ENCODE measurements around the gene S100A13.
"Not testable (repeated sequence)": the region's sequence is repeated elsewhere in the genome, so short reads cannot be mapped to it uniquely, and the experiment has no call there.

The S100A13 gene

DNA sequence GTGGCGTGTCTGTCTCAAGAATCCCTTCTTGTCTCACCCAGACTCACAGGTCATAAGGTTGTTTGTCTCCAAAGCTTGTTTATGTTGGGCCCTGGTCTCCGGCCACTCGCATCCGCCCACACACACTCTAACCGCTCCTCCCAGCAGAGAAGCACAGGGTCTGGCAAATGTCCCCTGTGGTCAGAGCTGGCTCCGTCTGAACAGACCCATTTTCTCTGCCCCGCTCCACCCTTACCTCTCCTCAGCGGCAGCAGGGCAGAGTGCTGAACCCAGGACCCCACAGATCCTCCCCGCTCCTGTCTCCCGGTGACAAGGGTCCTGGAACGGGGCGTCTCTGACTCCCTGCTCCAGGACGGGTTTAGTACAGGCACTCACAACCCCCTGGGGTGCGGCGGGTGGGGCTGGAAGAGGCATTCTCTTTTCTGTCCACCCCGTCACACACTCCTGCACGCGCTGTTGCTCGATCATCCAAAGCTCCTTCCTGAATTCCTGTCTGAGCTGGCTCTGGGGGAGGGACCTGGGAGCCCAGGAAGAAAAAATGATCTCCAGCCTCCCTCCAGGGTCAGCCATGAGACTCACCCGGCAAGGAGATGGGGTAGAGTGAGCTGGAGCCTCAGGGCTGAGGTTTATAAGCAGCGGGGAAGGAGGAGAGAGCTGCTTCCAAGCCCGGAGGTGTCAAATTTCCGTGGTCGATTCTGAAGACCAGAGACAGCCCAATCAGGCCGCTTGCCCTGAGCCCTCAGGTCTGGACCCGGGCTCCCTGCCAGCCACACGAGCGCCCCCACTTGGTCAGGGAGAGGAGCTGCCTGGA is at the start of gene S100A13:
Gene S100A13 (minus strand): TSS at position 602 of the 811 bp plus-strand sequence. CDS start 1,033 bp downstream, outside the sequence.
- DNase-seq (ENCODE audit: low spot score), result peak; percentile 76

DNA sequence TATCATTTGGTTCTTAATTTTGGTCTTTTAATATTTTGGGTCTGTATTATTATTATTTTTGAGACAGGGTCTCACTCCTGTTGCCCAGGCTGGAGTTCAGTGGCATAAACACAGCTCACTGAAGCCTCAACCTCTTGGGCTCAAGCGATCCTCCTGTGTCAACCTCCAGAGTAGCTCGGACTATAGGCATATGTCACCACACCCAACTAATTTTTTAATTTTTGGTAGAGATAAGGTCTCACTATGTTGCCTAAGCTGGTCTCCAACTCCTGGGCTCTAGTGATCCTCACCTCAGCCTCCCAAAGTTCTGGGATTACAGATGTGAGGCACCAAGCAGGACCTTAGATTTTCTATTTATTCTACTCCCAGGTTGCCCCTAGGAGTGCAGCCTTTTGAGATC is 46.2 kb upstream of the S100A13 start:
- no peak for DNase-seq (ENCODE audit: low spot score)

DNA sequence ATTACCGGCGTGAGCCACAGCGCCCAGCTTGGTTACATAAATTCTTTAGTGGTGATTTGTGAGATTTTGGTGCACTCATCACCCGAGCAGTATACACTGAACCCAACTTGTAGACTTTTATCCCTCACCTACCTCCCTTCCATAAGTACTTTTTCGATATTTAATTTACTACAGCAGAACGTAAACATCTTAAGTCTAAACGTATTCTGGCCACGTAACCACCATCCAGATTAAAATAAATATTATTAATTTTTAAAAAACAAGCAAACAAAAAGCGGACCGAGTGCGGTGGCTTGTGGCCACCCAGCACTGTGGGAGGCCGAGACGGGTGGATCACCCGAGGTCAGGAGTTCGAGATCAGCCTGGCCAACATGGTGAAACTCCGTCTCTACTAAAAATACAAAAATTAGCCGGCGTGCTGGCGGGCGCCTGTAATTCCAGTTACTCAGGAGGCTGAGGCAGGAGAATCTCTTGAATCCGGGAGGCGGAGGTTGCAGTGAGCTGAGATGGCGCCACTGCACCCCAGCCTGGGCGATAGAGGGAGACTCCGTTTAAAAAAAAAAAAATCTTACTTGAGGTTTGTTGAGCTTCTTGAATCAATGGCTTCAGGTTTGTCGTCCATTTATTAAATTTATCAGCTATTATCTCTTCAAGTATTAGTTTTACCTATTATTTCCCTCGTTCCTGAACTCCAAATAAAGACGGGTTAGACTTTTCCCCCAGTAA is 44.5 kb upstream of the S100A13 start:
- DNase-seq (ENCODE audit: low spot score), result not testable (repeated sequence)

DNA sequence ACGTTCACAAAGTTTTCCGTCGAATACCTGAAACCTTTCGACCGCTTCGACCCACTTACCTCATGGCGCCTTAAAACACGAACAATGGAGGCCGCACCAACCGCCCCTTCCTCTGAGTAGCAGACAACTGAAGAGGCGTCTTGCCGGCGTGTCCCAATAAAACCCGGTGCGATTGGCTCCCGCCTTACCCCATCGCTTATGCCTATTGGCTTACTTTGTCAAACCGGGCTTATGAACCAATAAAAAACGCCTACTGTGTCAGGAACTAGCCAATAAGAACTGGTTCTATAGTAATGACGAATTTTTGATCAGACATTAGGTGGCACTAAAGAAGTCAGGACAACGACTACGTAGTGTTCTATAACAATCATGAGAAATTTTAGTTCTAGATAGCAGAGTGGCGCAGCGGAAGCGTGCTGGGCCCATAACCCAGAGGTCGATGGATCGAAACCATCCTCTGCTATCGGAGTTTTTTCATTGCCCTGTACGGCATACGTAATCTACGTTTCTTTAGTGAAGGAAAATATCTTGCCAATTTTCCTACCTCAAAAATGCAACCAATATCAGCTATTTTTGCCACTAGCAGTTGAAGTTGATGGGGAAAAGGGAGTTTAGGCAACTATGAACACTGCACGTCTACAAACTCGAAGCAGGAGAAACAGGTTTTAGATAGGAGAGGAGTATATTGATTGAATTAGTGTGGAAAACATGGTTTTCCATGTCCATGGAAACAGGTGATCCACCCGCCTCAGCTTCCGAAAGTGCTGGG is 43.7 kb upstream of the S100A13 start, which contains the start of gene ILF2:
Gene ILF2 (minus strand): TSS at position 135 of the 769 bp plus-strand sequence. CDS start 71 bp downstream, at position 64.
- DNase-seq (ENCODE audit: low spot score), result peak; percentile 97

DNA sequence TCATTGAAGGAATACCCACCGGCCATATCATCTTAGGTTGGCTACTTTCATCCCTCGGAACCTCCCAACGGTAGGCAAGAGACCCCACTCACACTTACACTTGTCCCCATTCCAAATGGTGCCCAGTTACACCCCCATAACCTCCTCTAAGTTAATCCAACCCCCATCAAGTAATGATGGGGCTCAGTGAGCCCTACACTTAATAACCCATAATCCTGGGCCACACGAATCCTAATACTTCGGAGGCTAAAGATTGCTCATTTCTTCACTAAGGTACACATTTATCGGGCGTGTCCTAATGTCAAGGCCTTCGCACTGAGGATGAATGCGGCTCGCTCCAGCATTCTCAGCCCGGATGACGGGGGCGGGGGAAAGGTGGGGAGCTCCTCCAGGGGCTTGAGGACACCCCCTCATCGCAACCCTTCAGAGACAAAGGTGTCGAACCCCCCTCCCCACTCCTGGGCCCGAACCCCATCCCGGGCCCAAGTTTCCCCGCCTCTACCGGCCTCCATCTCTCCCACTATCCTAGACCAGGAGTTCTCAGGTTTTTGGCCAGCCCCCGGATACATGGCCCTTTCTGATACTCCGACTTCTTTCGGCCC is 43.1 kb upstream of the S100A13 start:
- no peak for DNase-seq (ENCODE audit: low spot score)

DNA sequence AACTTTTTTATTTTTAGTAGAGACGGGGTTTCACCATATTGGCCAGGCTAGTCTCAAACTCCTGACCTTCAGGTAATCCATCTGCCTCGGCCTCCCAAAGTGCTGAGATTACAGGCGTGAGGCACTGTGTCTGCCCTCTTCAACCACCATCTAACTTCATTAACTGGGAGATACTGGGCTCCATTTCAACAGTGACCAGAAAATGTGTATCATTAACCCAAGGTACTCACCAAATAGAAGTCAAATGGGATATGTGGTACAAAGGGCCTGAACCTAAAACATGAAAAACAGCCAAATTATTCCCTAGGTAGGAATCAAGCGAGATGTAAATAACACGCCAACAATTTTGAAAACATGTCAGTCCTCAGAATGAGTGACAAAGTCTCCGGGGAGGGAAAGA is 42.3 kb upstream of the S100A13 start:
- no peak for DNase-seq (ENCODE audit: low spot score)

DNA sequence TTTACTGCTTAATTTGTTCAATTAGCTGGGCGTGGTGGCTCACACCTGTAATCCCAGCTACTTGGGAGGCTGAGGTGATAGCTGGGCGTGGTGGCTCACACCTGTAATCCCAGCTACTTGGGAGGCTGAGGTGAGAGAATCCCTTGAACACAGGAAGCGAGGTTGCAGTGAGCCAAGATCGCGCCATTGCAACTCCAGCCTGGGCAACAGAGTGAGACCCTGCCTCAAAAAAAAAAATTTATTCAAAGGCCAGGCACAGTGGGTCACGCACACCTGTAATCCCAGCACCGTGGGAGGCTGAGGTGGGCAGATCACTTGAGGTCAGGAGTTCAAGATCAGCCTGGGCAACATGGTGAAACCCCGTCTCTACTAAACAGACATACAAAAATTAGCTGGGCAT is 41.4 kb upstream of the S100A13 start:
- not testable (repeated sequence) for DNase-seq (ENCODE audit: low spot score)

DNA sequence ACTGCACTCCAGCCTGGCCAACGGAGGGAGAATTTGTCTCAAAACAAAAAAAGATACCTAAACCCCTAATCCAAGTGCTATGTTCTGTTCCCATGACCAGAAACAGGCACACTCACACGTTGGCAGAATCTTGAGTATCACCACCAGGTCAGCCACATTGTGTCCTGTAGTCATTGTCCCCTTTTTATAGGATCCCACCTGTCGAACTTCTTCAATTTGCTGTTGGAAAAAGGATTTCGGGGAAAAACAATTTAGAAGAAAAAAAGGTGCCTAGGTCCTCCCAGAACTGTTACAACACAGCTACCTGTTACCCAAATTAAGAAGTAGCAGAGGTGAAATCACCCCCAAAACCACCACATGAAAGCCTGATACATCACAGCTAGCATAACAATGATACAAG is 40.1 kb upstream of the S100A13 start:
- no peak for DNase-seq (ENCODE audit: low spot score)

DNA sequence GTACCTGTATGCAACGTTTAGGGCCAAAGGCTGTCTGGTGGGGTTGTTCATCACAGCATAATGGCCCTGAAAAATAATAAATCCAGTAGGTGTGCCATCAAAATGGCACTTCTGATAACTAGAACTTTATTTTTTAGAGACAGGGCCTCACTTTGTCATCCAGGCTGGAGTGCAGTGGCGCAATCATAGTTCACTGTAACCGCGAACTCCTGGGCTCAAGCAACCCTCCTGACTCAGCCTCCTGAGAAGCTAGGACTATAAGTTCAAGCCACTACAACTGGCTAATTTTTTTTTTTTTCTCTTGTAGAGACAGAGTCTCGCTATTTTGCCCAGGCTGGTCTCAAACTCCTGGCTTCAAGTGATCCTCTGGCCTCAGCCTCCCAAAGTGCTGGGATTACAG is 35.9 kb upstream of the S100A13 start:
- no peak for DNase-seq (ENCODE audit: low spot score)

DNA sequence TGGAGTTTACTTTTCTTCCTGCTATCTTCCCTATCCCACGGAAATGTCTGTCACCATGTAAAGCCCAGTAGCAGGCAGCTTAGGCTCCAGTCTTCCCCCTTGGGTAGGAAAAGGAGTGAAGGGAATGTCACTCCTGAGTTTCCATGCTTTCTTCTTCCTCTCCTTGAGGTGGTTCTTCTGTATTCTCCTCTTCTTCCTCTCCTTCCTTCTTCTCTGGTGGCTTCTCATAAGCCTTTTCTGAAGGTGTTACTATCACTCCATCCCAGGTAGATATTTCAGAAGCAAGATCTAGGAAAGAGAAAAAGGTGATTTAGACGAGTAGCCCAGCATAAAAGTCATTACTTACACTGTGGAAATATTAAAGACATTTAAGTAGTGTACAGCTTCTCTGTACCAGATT is 35.0 kb upstream of the S100A13 start:
- no peak for DNase-seq (ENCODE audit: low spot score)

DNA sequence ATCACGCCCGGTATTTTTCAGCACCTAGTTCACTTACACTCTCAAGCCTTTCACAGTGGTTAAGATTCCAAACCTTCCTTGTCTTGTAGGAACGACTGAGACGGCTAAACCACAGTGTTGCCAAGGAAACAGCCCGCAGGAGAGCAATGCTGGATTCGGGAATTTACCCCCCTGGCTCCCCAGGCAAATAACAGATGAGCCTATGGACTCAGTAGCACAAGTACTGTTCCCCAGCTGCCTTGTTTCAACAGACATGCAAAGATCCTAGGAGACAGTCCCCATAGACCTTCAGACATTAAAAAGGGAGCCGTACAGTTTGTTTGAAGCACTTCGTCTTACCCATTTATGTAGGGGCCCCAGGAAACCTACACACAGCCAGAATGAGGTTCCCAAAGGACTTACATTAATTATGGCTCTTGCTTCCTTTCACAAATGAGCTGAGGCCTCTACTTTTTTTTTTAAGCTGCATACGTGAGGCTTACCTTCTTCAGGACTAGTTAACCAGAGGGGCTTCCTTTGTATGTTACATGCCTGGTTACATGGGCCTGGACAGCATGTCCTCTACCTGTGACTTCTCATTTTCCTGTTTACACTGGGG is 33.9 kb upstream of the S100A13 start:
- no peak for DNase-seq (ENCODE audit: low spot score)

DNA sequence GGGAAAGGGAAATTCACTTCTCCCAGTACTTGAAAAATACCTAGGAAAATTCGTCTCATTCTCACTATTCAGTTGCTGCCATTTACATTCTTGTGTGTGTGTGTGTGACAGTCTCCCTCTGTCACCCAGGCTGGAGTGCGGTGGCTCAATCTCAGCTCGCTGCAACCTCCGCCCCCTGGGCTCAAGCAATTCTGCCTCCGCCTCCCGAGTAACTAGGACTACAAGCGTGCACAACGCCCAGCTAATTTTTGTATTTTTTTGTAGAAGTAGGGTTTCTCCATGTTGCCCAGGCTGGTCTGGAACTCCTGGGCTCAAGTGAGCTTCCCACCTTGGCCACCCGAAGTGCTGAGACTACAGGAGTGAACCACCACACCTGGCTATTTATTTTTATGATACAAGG is 32.4 kb upstream of the S100A13 start:
- DNase-seq (ENCODE audit: low spot score), result no peak

DNA sequence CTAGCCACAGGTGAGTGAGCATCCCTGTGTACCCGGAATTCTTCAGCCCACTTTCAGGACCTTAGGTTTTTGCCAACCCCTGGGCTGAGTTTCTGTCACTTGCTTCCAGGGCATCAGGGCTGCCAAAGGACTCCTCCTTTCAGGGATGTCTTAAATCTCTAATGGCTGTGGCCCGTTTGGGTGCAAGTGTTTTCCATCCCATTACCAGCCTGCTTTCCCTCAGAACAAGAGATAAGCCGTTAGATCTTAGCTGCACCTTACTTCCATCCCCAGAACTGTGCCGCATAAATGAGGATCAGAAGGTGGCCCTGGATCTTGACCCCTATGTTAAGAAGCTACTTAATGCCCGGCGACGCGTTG is 31.9 kb upstream of the S100A13 start:
- DNase-seq (ENCODE audit: low spot score), result no peak

DNA sequence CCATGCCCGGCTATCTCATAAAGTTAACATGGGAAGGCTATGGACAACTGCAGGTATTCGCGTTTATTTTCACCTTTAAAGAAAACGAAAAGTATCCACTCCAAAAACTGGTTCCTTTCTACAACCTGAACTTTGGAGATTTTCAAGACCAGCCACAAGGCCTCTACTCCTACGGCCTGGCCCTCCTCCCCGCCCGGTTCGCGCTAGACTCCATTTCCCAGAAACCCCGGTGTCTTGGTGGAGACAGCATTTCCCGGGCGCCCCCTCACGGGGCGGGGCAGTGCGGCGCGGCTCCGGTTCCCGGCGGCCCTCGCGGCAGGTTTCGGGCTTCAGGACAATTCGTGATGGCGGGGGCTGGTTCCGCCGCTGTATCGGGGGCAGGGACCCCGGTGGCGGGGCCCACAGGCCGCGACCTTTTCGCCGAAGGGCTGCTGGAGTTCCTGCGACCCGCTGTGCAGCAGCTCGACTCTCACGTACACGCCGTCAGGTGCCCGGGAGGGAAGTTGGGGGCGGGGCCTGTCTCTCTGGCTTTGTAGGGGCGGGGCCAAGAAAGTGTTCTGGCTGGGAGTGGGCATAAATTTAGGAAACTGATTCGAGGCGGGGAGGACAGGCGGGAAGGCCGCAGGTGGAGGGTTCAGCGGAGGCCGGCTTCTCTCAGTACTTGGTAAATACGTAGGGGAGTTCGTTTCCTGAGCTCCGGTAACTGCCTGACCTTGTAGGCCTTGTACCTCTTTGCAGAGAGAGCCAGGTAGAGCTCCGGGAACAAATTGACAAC is 31.3 kb upstream of the S100A13 start, which contains the start of gene SNAPIN:
Gene SNAPIN (plus strand): TSS at position 304 of the 775 bp plus-strand sequence. CDS start 41 bp downstream, at position 345.
- DNase-seq (ENCODE audit: low spot score), result peak; percentile 90

DNA sequence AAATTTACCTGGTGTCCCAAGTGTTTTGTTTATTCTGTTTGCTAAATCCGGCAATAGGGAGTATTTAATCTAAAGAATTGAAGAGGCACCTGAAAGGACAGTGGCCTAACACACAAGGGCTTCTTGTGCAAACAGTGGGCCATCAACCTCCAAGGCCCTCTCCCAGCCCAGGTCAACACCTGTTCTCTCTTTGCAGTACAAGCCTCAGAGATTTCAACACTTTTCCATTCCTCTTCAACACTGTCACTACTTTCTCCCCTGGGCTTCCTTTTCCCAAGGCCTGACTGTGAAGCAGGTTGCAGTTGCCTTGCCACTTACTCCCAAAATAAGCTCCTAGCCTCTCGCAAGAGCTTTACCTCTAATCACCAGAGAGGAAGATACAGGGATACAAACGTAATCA is 28.0 kb upstream of the S100A13 start:
- DNase-seq (ENCODE audit: low spot score), result no peak

DNA sequence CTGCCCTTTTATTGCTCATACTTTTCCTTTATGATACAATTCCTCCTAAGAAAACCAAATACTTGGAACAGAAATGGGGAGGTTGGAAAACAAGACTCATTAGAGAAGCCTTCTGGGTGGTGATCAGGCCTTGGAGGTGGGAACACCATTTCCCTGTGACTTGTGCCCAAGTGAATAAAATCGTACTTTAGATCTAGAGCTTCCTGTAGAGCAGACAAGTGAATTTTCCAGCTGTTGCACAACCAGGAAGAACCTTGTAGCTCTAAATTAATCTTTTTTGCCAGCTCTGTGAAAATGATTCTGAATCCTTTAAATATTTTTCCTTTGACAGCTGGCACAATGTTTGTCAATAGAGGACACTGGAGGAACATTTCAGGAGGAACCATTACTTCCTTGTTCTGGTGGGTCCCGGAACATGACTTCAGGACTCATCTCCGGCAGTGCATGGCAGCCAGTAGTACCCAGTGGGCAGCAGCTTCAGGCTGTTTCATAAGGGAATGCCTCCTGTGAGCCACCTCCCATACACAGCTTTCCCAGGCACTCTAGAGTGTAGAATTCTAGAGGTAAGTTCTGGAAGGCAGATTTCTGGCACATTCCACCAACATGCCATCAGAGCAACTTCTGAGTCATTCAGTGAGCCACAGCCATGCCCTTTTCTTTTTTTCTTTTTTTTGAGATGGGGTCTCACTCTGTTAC is 25.6 kb upstream of the S100A13 start:
- no peak for DNase-seq (ENCODE audit: low spot score)

DNA sequence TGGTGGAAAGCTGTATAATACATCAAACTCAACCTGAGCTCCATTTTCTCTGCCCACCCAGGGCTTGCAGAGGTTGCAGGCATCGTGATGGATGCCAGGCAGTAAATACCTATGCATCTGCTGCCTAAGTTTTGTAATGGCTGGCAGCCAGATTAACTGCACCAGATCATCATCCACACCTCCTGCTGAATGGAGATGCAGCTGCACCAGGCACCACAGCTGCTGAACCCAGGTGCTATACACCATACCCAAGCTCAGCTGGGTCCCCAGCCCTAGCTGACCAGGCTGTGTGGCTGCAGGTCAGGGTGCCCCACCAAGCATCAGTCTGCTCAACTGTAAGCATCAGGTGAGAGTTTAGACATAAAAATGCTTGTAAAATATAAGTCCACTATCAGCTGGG is 24.5 kb upstream of the S100A13 start:
- no peak for DNase-seq (ENCODE audit: low spot score)

DNA sequence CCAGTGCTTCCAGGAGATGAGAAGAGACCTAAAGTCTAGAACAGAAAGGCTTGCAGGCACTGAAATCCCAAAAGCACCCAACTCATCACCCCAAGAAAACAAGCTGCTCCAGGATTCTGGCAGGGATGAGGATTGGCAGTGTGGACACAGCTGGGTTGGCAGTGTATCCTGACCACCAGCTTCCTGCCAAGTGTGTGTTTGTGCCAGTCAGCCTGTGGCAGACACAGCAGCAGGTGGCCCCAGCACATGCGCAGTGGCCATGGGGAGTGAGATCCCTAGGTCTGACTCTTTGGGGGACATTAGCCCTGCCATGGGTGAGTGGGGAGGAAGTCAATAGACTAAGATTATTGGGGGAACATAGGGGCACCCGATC is 22.5 kb upstream of the S100A13 start:
- DNase-seq (ENCODE audit: low spot score), result no peak

DNA sequence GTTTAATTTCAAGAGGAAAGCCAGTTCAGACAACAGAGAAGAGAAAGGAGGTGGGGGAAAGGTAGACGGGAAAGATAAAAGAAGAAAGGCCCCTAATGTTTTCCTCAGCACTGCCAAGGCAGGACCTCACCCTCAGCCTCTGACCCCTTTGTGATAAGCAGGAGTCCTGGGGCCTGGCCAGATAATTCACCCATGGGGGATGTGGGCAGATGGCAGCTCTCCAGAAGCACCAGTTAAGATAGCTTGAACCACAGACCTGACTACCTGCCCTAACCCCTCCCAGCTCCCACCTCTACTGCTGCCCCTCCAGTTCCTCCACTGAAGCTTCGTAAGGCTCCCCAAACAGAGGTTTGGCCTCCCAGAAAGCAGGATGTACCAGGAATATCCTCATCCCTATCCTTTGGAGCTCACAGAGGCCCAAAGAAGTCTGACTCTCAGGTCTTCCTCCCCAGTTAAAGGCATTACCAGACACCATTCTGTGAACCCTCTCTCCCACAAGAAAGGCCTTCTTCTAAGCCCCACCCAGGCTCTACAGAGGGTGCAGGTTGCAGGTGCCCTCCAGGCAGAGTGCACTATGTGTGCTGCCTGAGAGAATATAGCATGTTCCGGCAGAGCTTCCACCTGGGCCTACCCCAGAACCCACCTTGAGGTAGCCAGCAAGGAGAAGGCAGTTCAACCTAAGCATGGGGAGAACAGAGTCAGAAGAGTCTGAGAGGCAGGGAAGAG is 22.0 kb upstream of the S100A13 start:
- DNase-seq (ENCODE audit: low spot score), result no peak
